Testis (tissue), 3 donors: ENCODE data around the gene IL13. TPM values are rescaled to one million over a fixed set of nuclear protein-coding genes. Genes with fewer than 3 reads are reported as not detected.

Experiments used
- DNase-seq: peaks from one replicate; pipeline ENCODE4 v3.0.0-alpha.2; 2019
- H3K27ac ChIP-seq, 2 donors: fragments of 200-600 bp; sonication (generic); one replicate each; pipeline ENCODE4 v1.5.1; 2019
- H3K27me3 ChIP-seq: fragments of 200-600 bp; sonication (generic); one replicate; pipeline ENCODE4 v1.5.1; 2019
- H3K36me3 ChIP-seq: fragments of 200-600 bp; sonication (generic); one replicate; pipeline ENCODE4 v1.5.1; 2017; ENCODE audit warnings: low read depth; ENCODE audit errors: missing control alignments
- H3K4me1 ChIP-seq: fragments of 200-600 bp; sonication (generic); one replicate; pipeline ENCODE4 v1.5.1; 2019
- H3K4me3 ChIP-seq, 2 donors: fragments of 200-600 bp; sonication (generic); one replicate each; pipeline ENCODE4 v1.5.1; 2017 to 2019
- H3K9me3 ChIP-seq: fragments of 200-600 bp; sonication (generic); one replicate; pipeline ENCODE4 v1.5.1; 2017
- POLR2A ChIP-seq: fragments of 450-650 bp; IDR thresholded peaks from one replicate; pipeline ENCODE4 v1.6.1; 2017; ENCODE audit warnings: antibody characterized with exemption, mild to moderate bottlenecking, moderate library complexity
- WGBS, 2 donors: methylation state at CpG; one replicate each; pipeline ENCODE4 v1.1.5; 2018; 5-methylcytosine and 5-hydroxymethylcytosine counted together
- intact Hi-C: fragments of 100-400 bp; cut with DNase I; formaldehyde crosslinking; loops from one replicate; pipeline ENCODE4 v1.15.1; 2023; ENCODE audit warnings: low total_unique reads
- polyA plus RNA-seq: library from polyadenylated mRNA; stranded (reverse); fragments of 350-450 nt; fragmentation: Illumina TruSeq; extraction: RNeasy Lipid Tissue Mini Kit (QIAGEN cat#74804); gene quantifications from one replicate; pipeline ENCODE4 v1.2.3, GENCODE V29; 2014; ENCODE audit warnings: low read depth, low replicate concordance; ENCODE audit not compliant: insufficient read depth
- total RNA-seq, 2 donors: library from RNA; depleted of rRNA; stranded (reverse); fragments of >200 nt; gene quantifications; one replicate each; pipeline ENCODE4 v1.2.3, GENCODE V29; 2016
- TF ChIP-seq, protein P1 (sequence below), 3 experiments: fragments of 450-650 bp in 2 of 3; fragments of 200-600 bp in 1 of 3; sonication (generic) in 1 of 3; IDR thresholded peaks; one replicate each; pipeline ENCODE4 v1.5.1; 2016 to 2019; ENCODE audit warnings: antibody characterized with exemption in 3 of 3, mild to moderate bottlenecking in 2 of 3, moderate library complexity in 1 of 3

Gene IL13
- total and polyA plus RNA-seq, 3 donors from 2014 or later: 17.3 to 73.4 (median 25.0) TPM

DNA sequence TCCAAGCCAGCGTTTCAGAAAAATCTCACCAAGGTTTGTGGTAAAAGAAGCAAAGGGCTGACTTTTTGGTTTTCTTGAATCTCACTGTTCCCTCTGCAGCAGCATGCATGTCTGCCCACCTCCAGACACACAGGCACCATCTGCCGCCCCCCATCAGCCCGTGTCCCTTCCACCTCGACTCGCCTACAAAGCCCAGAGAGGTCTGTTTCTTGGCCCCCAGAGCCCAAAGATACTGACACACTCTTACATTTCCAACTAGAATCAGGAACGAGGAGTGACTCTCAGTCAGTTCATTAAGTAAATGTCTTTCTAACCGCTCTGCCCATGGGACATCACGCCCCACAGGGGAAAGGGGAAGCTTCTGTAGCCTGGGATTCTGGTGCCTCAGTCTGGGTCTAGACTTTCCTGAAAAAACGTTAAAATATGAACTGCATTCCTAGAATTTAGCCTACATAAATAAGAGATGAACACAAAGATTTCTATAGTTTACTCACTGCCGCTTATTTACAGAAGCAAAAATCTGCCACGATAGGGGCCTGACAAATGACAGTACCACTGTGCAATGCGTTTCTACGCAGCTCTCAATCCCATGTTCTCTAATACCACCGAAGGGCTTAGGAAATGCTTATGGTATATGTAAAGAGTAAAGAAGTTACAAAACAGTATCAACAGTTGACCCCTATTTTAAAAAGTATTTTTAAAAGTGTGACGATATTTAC lies 19.9 kb downstream of the IL13 start:
- Histone ChIP-seq H3K36me3 (no peaks in the 10 kb centered on the region), H3K9me3 (no peaks in the 10 kb centered on the region), H3K4me3 (no peak overlapping the region), H3K27ac (no peak overlapping the region), H3K4me1 (no peaks in the 10 kb centered on the region), H3K27me3 (no peaks in the 10 kb centered on the region)
- intact Hi-C loops: no loop called here
- whole genome bisulfite sequencing, 2 donors: 90 to 91% methylated on average over 15 of the region's 15 CpGs
- TF ChIP-seq, protein P1, sequence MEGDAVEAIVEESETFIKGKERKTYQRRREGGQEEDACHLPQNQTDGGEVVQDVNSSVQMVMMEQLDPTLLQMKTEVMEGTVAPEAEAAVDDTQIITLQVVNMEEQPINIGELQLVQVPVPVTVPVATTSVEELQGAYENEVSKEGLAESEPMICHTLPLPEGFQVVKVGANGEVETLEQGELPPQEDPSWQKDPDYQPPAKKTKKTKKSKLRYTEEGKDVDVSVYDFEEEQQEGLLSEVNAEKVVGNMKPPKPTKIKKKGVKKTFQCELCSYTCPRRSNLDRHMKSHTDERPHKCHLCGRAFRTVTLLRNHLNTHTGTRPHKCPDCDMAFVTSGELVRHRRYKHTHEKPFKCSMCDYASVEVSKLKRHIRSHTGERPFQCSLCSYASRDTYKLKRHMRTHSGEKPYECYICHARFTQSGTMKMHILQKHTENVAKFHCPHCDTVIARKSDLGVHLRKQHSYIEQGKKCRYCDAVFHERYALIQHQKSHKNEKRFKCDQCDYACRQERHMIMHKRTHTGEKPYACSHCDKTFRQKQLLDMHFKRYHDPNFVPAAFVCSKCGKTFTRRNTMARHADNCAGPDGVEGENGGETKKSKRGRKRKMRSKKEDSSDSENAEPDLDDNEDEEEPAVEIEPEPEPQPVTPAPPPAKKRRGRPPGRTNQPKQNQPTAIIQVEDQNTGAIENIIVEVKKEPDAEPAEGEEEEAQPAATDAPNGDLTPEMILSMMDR (IDR thresholded peaks at IDR 0.05): no peak
- no peak for TF ChIP-seq POLR2A
- DNase-seq: no peak

DNA sequence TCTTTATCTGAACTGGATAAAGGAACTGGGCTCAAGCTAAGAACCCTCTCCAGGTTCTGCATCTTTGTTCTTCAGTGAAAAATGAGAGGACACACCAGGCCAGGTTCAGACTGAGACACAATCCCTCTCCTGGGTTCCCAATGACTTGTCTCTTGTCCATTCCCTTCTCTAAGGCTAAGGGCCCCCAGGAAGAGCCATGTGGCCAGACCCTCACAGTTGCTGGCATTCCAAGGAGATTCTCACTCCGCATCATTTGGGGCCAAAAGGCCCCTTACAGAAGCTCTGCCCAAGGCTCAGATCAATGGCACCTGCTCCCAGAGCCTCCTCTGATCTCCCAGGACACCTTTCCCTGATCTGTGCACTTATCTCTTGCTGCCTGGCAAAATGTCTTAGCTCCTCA lies 20.8 kb downstream of the IL13 start:
- no peaks in the 10 kb centered on the region for H3K36me3 ChIP-seq
- no peak overlapping the region for H3K4me3 ChIP-seq
- no peaks in the 10 kb centered on the region for H3K9me3 ChIP-seq
- TF ChIP-seq, protein P1 (IDR thresholded peaks at IDR 0.05): no peak
- H3K27ac ChIP-seq: no peak overlapping the region
- intact Hi-C loops: no loop called here
- no peaks in the 10 kb centered on the region for H3K4me1 ChIP-seq
- no peak for DNase-seq
- H3K27me3 ChIP-seq: no peaks in the 10 kb centered on the region
- 88 to 100% methylated on average over 1 of the region's 1 CpG for WGBS, 2 donors

DNA sequence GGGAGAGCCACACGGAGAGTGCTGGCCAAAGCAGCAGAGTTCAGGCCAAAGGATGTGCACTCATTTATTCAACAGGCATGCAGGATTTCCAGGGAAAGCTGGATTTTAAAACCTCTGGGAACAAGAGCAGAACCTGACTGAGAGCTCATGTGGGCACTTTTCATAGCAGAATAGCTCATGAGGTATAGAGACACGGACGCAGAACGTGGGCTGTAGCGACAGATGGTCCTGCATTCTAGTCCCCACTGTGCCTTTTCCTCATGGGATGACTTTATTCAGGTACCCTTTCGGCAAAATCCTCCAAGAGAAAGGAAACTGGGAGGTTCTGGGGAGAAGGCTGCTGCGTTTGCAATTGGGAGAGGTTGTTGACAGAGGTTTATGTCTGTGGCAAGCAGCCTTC lies 21.2 kb downstream of the IL13 start:
- WGBS, 2 donors: 84 to 94% methylated on average over 7 of the region's 7 CpGs
- intact Hi-C loops: no loop called here
- Histone ChIP-seq H3K9me3 (no peaks in the 10 kb centered on the region), H3K4me3 (no peak overlapping the region), H3K36me3 (no peaks in the 10 kb centered on the region), H3K27me3 (no peaks in the 10 kb centered on the region), H3K27ac (no peak overlapping the region), H3K4me1 (no peaks in the 10 kb centered on the region)
- DNase-seq: no peak
- TF ChIP-seq POLR2A: no peak
- TF ChIP-seq, protein P1 (IDR thresholded peaks at IDR 0.05): no peak

DNA sequence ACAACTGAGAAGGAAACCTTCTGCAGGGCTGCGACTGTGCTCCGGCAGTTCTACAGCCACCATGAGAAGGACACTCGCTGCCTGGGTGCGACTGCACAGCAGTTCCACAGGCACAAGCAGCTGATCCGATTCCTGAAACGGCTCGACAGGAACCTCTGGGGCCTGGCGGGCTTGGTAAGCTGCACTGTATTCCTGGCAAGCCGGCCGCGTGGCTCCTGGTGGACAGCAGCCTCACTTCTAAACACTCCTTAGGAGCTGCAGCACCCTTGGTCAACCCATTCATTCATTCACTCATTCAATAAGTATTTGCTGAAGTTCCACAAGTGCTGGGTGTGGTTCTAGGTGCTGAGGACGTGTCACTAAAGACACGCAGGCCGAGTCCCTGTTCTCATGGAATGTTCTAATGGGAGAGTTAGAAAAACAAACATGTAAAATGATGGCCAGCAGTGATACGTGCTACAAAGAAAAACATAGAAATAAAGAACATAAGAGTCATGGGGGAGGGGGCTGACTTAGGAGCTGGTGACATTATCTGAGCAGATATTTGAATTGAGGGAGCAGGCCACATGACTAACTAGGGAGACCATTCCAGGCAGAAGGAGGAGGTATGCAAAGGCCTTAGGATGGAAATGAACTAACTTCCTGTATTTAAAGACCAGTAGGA lies 21.9 kb downstream of the IL13 start:
- no peak for TF ChIP-seq POLR2A
- TF ChIP-seq, protein P1 (IDR thresholded peaks at IDR 0.05): no peak
- no peak for DNase-seq
- 92 to 99% methylated on average over 6 to 15 of the region's 15 CpGs for WGBS, 2 donors
- intact Hi-C loops: no loop called here
- H3K27ac ChIP-seq: no peak overlapping the region
- H3K36me3 ChIP-seq: no peaks in the 10 kb centered on the region
- H3K4me3 ChIP-seq: no peak overlapping the region
- H3K4me1 ChIP-seq: no peaks in the 10 kb centered on the region
- H3K27me3 ChIP-seq: no peaks in the 10 kb centered on the region
- H3K9me3 ChIP-seq: no peaks in the 10 kb centered on the region
